H1 (cell line): ENCODE results near the gene NAA60. TPM values are rescaled to one million over a fixed set of nuclear protein-coding genes. Genes with fewer than 3 reads are reported as not detected.

Source experiments
- CTCF ChIA-PET: fragments of 300-600 bp; sonication (Branson Sonifier 250); formaldehyde crosslinking; loops from one replicate; lab custom pipeline; 2021; ENCODE audit not compliant: partially characterized antibody; lab: Charles Lee
- POLR2A ChIA-PET: fragments of 300-600 bp; sonication (Branson Sonifier 250); formaldehyde crosslinking; loops from one replicate; lab custom pipeline; 2021; ENCODE audit warnings: inconsistent platforms; ENCODE audit not compliant: partially characterized antibody; lab: Charles Lee
- DNase-seq, 2 experiments: peaks; one replicate each; pipeline versions ENCODE4 v3.0.0 to v3.0.0-alpha.2; 2010 to 2022; ENCODE audit warnings: low spot score in 2 of 2, low read depth in 1 of 2, mixed read lengths in 1 of 2
- FAIRE-seq: peaks from 2 replicates; lab custom pipeline; 2011; peaks lifted over from hg19 to GRCh38; lab: Jason Lieb, UNC
- H2AFZ ChIP-seq: 2 replicates; pipeline ENCODE4 v1.8.1; 2012; ENCODE audit warnings: low read length, inconsistent platforms
- H2AK5ac ChIP-seq: 2 replicates; pipeline ENCODE4 v1.6.1; 2013; ENCODE audit warnings: low read depth, low read length
- H2BK120ac ChIP-seq: replicated peaks from 2 replicates; pipeline ENCODE3; 2013; ENCODE audit warnings: low read depth, low read length, inconsistent platforms
- H2BK12ac ChIP-seq: 2 replicates; pipeline ENCODE4 v1.6.1; 2013; ENCODE audit warnings: low read depth, low read length
- H2BK15ac ChIP-seq: 2 replicates; pipeline ENCODE4 v1.6.1; 2013; ENCODE audit warnings: low read length
- H2BK20ac ChIP-seq: 2 replicates; pipeline ENCODE4 v1.6.1; 2013; ENCODE audit warnings: low read length
- H2BK5ac ChIP-seq: 2 replicates; pipeline ENCODE4 v1.6.1; 2013; ENCODE audit warnings: low read depth, low read length
- H3K14ac ChIP-seq: 2 replicates; pipeline ENCODE4 v1.6.1; 2013; ENCODE audit warnings: inconsistent platforms; ENCODE audit not compliant: insufficient read length
- H3K18ac ChIP-seq: 2 replicates; pipeline ENCODE4 v1.6.1; 2013; ENCODE audit warnings: low read length; ENCODE audit errors: extremely low read depth
- H3K23ac ChIP-seq: 2 replicates; pipeline ENCODE4 v1.6.1; 2013; ENCODE audit warnings: inconsistent platforms; ENCODE audit not compliant: insufficient read length
- H3K23me2 ChIP-seq: 2 replicates; pipeline ENCODE4 v1.6.1; 2013; ENCODE audit warnings: low read depth, low read length
- H3K27ac ChIP-seq: 2 replicates; pipeline ENCODE4 v1.6.1; 2011; ENCODE audit warnings: low read depth, low read length, inconsistent platforms
- H3K27me3 ChIP-seq, 4 experiments: replicated peaks in 1 of 4; 1 replicate in 1 of 4; 2 replicates in 3 of 4; pipeline versions ENCODE4 v1.6.1 to v1.8.1; 2011 to 2013; ENCODE audit warnings: low read length in 3 of 4, mild to moderate bottlenecking in 3 of 4, inconsistent platforms in 2 of 4, mixed read lengths in 2 of 4, moderate library complexity in 1 of 4; ENCODE audit not compliant: control insufficient read depth in 3 of 4, insufficient read depth in 3 of 4; ENCODE audit errors: extremely low read depth in 1 of 4
- H3K36me3 ChIP-seq, 4 experiments: 2 replicates each; pipeline versions ENCODE4 v1.6.1 to v1.8.1; 2011 to 2013; ENCODE audit warnings: mild to moderate bottlenecking in 4 of 4, low read length in 3 of 4, moderate library complexity in 2 of 4, control low read depth in 1 of 4, inconsistent platforms in 1 of 4; ENCODE audit not compliant: insufficient read depth in 4 of 4, control insufficient read depth in 2 of 4
- H3K4ac ChIP-seq: replicated peaks from 2 replicates; pipeline ENCODE3; 2013; ENCODE audit warnings: low read length, low read depth, mixed read lengths, inconsistent platforms; ENCODE audit not compliant: insufficient read length
- H3K4me1 ChIP-seq, 4 experiments: replicated peaks in 1 of 4; 1 replicate in 1 of 4; 2 replicates in 3 of 4; pipeline versions ENCODE4 v1.6.1 to v1.8.1; 2011 to 2013; ENCODE audit warnings: low read length in 3 of 4, inconsistent platforms in 2 of 4, mixed read lengths in 1 of 4; ENCODE audit not compliant: insufficient read depth in 4 of 4, control insufficient read depth in 3 of 4
- H3K4me2 ChIP-seq, 2 experiments: 2 replicates each; pipeline versions ENCODE4 v1.6.1 to v1.8.1; 2011 to 2013; ENCODE audit warnings: low read depth in 2 of 2, low read length in 2 of 2, control low read depth in 1 of 2, inconsistent platforms in 1 of 2, mild to moderate bottlenecking in 1 of 2; ENCODE audit not compliant: insufficient read depth in 1 of 2
- H3K4me3 ChIP-seq, 4 experiments: fragments of 200-600, 300-600 bp in 1 of 4; sonication (generic), shearing (Covaris generic), sonication (Bioruptor Twin) in 1 of 4; 2 replicates each; pipeline versions ENCODE4 v1.5.1 to v1.8.1; 2011 to 2016; ENCODE audit warnings: low read length in 4 of 4, low read depth in 3 of 4, control low read depth in 2 of 4, inconsistent platforms in 2 of 4, mild to moderate bottlenecking in 2 of 4, mixed read lengths in 1 of 4, moderate library complexity in 1 of 4; ENCODE audit not compliant: insufficient read depth in 2 of 4; ENCODE audit errors: extremely low read depth in 1 of 4
- H3K56ac ChIP-seq: replicated peaks from 2 replicates; pipeline ENCODE3; 2013; ENCODE audit warnings: low read depth, mild to moderate bottlenecking, mixed read lengths, low read length, inconsistent platforms; ENCODE audit not compliant: insufficient read length
- H3K79me1 ChIP-seq: 2 replicates; pipeline ENCODE4 v1.6.1; 2013; ENCODE audit warnings: low read depth, low read length, control low read depth
- H3K79me2 ChIP-seq, 2 experiments: 2 replicates each; pipeline versions ENCODE4 v1.6.1 to v1.8.1; 2012 to 2013; ENCODE audit warnings: low read length in 2 of 2, mild to moderate bottlenecking in 2 of 2, inconsistent platforms in 1 of 2; ENCODE audit not compliant: insufficient read depth in 2 of 2, control insufficient read depth in 1 of 2
- H3K9ac ChIP-seq, 4 experiments: replicated peaks in 1 of 4; 1 replicate in 1 of 4; 2 replicates in 3 of 4; pipeline versions ENCODE4 v1.6.1 to v1.8.1; 2011 to 2013; ENCODE audit warnings: low read depth in 3 of 4, low read length in 3 of 4, control low read depth in 2 of 4, mild to moderate bottlenecking in 2 of 4, moderate library complexity in 2 of 4, inconsistent platforms in 1 of 4; ENCODE audit errors: extremely low read depth in 1 of 4
- H3K9me3 ChIP-seq, 2 experiments: 2 replicates each; pipeline versions ENCODE4 v1.6.1 to v1.8.1; 2012 to 2013; ENCODE audit warnings: mild to moderate bottlenecking in 2 of 2, moderate library complexity in 2 of 2, control low read depth in 1 of 2, inconsistent platforms in 1 of 2, low read depth in 1 of 2, low read length in 1 of 2, mixed read lengths in 1 of 2; ENCODE audit not compliant: insufficient read depth in 2 of 2
- H4K20me1 ChIP-seq, 2 experiments: replicated peaks in 1 of 2; 2 replicates each; pipeline versions ENCODE3 to v1.8.1; 2011 to 2013; ENCODE audit warnings: inconsistent platforms in 2 of 2, low read length in 2 of 2, mild to moderate bottlenecking in 1 of 2; ENCODE audit not compliant: insufficient read depth in 2 of 2, control insufficient read depth in 1 of 2
- H4K5ac ChIP-seq: 2 replicates; pipeline ENCODE4 v1.6.1; 2013; ENCODE audit warnings: low read length, low read depth, mixed read lengths, inconsistent platforms; ENCODE audit not compliant: insufficient read length
- H4K8ac ChIP-seq: 2 replicates; pipeline ENCODE4 v1.8.0; 2013; ENCODE audit warnings: mild to moderate bottlenecking, moderate library complexity, low read length, inconsistent platforms; ENCODE audit not compliant: insufficient read depth; ENCODE audit errors: extremely low read depth
- H4K91ac ChIP-seq: replicated peaks from 2 replicates; pipeline ENCODE3; 2013; ENCODE audit warnings: low read length, mixed read lengths, inconsistent platforms; ENCODE audit not compliant: insufficient read length
- HDAC2 ChIP-seq, 2 experiments: fragments of 300-600 bp in 1 of 2; sonication (generic) in 1 of 2; IDR thresholded peaks; 2 replicates each; pipeline ENCODE4 v1.6.1; 2011 to 2012; ENCODE audit warnings: low read depth in 2 of 2, low read length in 2 of 2, mild to moderate bottlenecking in 2 of 2, moderate library complexity in 2 of 2, borderline replicate concordance in 1 of 2, inconsistent platforms in 1 of 2
- SAP30 ChIP-seq: fragments of 300-600 bp; sonication (generic); IDR thresholded peaks from 2 replicates; pipeline ENCODE4 v1.7.1; 2012; ENCODE audit warnings: low read length, moderate library complexity, mild to moderate bottlenecking, inconsistent platforms; ENCODE audit not compliant: insufficient read depth, insufficient replicate concordance
- WGBS, 2 experiments: shearing (Covaris generic) in 1 of 2; methylation state at CpG; one replicate each; pipeline versions ENCODE4 v1.1.6 to v1.1.7; 2013 to 2015; ENCODE audit warnings: low lambda C conversion rate in 2 of 2, mixed read lengths in 2 of 2, inconsistent platforms in 1 of 2, low coverage in 1 of 2, missing lambda C conversion rate in 1 of 2; ENCODE audit not compliant: insufficient replicate concordance in 2 of 2, insufficient coverage in 1 of 2, insufficient read length in 1 of 2; ENCODE audit errors: extremely low coverage in 1 of 2, missing lambda C conversion rate in 1 of 2; 5-methylcytosine and 5-hydroxymethylcytosine counted together
- polyA plus RNA-seq, 7 experiments: library from polyadenylated mRNA; depleted of rRNA in 3 of 7; stranded (reverse) in 5 of 7; unstranded in 2 of 7; fragments of >200 nt in 5 of 7; fragments of 200-250 nt in 2 of 7; gene quantifications; 1 replicate in 5 of 7; 2 replicates in 1 of 7; 4 replicates in 1 of 7; pipeline versions ENCODE4 v1.2.1 to v1.2.3, GENCODE V29; 2011 to 2013; ENCODE audit warnings: missing spikeins in 2 of 7, mixed read lengths in 2 of 7
- total RNA-seq: library from RNA; stranded (reverse); fragmentation: NEBNext Ultra II Directional; extraction: Animal tissue kit (Norgen Biotek cat#: 25700); gene quantifications from 2 replicates; pipeline ENCODE4 v1.2.1, GENCODE V29; 2021

NAA60 gene
- total and polyA plus RNA-seq, 2 of the 8 experiments (the other 6 are each of a cell fraction or from before 2014, with no cell fraction given) = 34.1 to 47.6 TPM

DNA sequence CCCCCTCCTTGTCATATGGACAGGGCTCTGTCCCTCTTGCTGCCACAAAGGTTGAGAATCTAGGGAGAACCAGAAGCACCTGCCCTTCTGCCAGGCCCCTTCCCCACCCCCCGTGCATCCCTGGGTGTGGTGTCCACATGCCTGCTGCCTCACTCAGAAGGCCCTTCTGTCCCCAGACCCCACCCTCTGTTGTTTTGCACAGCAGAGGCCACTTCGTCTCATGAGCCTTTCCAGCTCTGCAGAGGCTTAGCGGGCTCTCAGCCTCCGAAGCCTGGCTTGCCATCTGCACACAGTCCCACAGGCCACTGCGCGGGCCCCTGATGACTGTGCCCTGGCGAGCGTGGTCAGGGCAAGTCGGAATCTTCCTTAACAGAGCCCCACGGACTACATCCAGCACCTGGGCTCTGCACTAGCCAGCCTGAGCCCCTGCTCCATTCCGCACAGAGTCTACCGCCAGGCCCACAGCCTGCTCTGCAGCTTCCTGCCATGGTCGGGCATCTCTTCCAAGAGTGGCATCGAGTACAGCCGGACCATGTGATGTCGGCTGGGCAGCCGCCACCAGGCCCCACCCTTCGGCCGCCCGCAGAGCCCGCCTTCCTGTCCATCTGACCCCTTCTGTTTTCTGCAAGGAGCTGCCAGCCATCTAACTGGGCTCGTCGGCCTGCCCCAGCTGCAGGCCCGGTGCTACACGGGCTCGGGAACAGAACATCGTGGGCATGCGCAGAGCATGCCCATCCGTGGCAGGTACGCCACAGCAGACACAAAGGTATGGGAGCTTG is 41.0 kb downstream of the NAA60 start:
- Histone ChIP-seq H3K14ac (no peak overlapping the region), H2AFZ (no peak overlapping the region), H4K8ac (no peak overlapping the region), H3K79me1 (peaks cover 3% of the 10 kb centered on the region; the same call in 1 of the 2 replicates), H2AK5ac (no peak overlapping the region), H2BK120ac (no peak overlapping the region), H3K56ac (no peak overlapping the region), H4K5ac (no peak overlapping the region), H2BK15ac (no peak overlapping the region), H3K9me3 (no peaks in the 10 kb centered on the region), H4K20me1 (peaks cover 2 to 18% of the 10 kb centered on the region in 2 experiments), H2BK20ac (no peak overlapping the region), H3K4me3 (no peak overlapping the region), H3K27me3 (no peaks in the 10 kb centered on the region), H4K91ac (no peak overlapping the region), H3K9ac (no peak overlapping the region), H2BK12ac (no peak overlapping the region), H2BK5ac (no peak overlapping the region), H3K23me2 (no peaks in the 10 kb centered on the region), H3K23ac (no peak overlapping the region), H3K4ac (no peak overlapping the region), H3K4me1 (peaks cover 0 to 9% (median 2%) of the 10 kb centered on the region in 4 experiments; a peak in 3 of 7 replicates), H3K36me3 (peaks cover 5 to 26% (median 18%) of the 10 kb centered on the region in 4 experiments; a peak in 5 of 8 replicates), H3K79me2 (peaks cover 0 to 4% of the 10 kb centered on the region in 2 experiments; a peak in 1 of 4 replicates), H3K18ac (no peak overlapping the region), H3K27ac (no peak overlapping the region), H3K4me2 (no peak overlapping the region)
- DNase-seq (no peak), FAIRE-seq (no peak)
- 90% methylated on average over 30 of the region's 30 CpGs; no CpG with 5 or more reads in 1 of the 2 experiments for WGBS, 2 experiments
- TF ChIP-seq SAP30 (no peak), HDAC2 (IDR thresholded peaks at IDR 0.05; ENCODE audit: borderline replicate concordance in 1 of 2, low read depth in 2 of 2, low read length in 2 of 2) (no peak)
- ChIA-PET CTCF (interaction anchor here (0.7 to 6.7 kb wide), 5 partner anchors 12 to 229 kb away, joined by 3 to 27 read pairs (median 4); partner anchors contain the start of genes C16orf90 and CLUAP1), POLR2A (interaction anchor here (0.8 to 2.7 kb wide), 3 partner anchors 17 to 300 kb away, joined by 3 to 9 read pairs (median 5); partner anchors contain the start of genes CLUAP1 and ZNF263)
